Karpas-422 (cell line): ENCODE results near the gene TMTC2. TPM values are rescaled to one million over a fixed set of nuclear protein-coding genes. Genes with fewer than 3 reads are reported as not detected.

Source experiments
- DNase-seq: peaks from one replicate; pipeline ENCODE4 v3.0.0-alpha.2; 2015
- H2AFZ ChIP-seq: fragments of 200-600 bp; sonication (generic); 2 replicates; pipeline ENCODE4 v1.6.1; 2014; ENCODE audit warnings: antibody characterized with exemption, low read length, mixed read lengths
- H3K27ac ChIP-seq: fragments of 200-600 bp; sonication (generic); 2 replicates; pipeline ENCODE4 v1.5.1; 2014; ENCODE audit warnings: mild to moderate bottlenecking, low read length, moderate library complexity
- H3K27me3 ChIP-seq: fragments of 200-600 bp; sonication (generic); 2 replicates; pipeline ENCODE4 v1.6.1; 2014; ENCODE audit warnings: low read length, mixed read lengths
- H3K36me3 ChIP-seq: fragments of 200-600 bp; sonication (generic); 2 replicates; pipeline ENCODE4 v1.6.1; 2014; ENCODE audit warnings: low read length, mixed read lengths; ENCODE audit not compliant: insufficient read depth
- H3K4me1 ChIP-seq: fragments of 200-600 bp; sonication (generic); 2 replicates; pipeline ENCODE4 v1.6.1; 2014; ENCODE audit warnings: mild to moderate bottlenecking, low read length, mixed read lengths
- H3K4me2 ChIP-seq: fragments of 200-600 bp; sonication (generic); 2 replicates; pipeline ENCODE4 v1.6.1; 2014; ENCODE audit warnings: low read length, low read depth, mild to moderate bottlenecking; ENCODE audit not compliant: poor library complexity, severe bottlenecking
- H3K4me3 ChIP-seq: fragments of 200-600 bp; sonication (generic); 2 replicates; pipeline ENCODE4 v1.5.1; 2014; ENCODE audit warnings: mild to moderate bottlenecking, antibody characterized with exemption, low read length, mixed read lengths
- H3K79me2 ChIP-seq: fragments of 200-600 bp; sonication (generic); 2 replicates; pipeline ENCODE4 v1.6.1; 2014; ENCODE audit warnings: mild to moderate bottlenecking, low read length, mixed read lengths
- H3K9ac ChIP-seq: fragments of 200-600 bp; sonication (generic); 2 replicates; pipeline ENCODE4 v1.6.0; 2014; ENCODE audit warnings: low read length
- H3K9me2 ChIP-seq: fragments of 200-600 bp; sonication (generic), shearing (Covaris generic); replicated peaks from 2 replicates; pipeline ENCODE4 v1.6.0; 2014; ENCODE audit warnings: mild to moderate bottlenecking, low read length, moderate library complexity; ENCODE audit not compliant: insufficient read depth
- H3K9me3 ChIP-seq: fragments of 300-700, 200-600 bp; sonication (generic); 2 replicates; pipeline ENCODE4 v1.6.1; 2014; ENCODE audit warnings: low read length, mixed read lengths
- H4K20me1 ChIP-seq: fragments of 200-600 bp; sonication (generic); 2 replicates; pipeline ENCODE4 v1.6.1; 2014; ENCODE audit warnings: mild to moderate bottlenecking, antibody characterized with exemption, low read length, low read depth; ENCODE audit not compliant: insufficient read depth
- total RNA-seq: library from RNA; depleted of rRNA; stranded (reverse); fragments of >200 nt; shearing (Covaris generic); gene quantifications from 2 replicates; pipeline ENCODE4 v1.2.3, GENCODE V29; 2014; ENCODE audit warnings: low replicate concordance

TMTC2 gene
- total RNA-seq, 1 experiment from 2014 or later: 5.0 TPM

GRCh38 chr12:82942521-82942920, 255.8 kb downstream of the TMTC2 start:
- H3K4me1 ChIP-seq: no peaks in the 10 kb centered on the region
- H3K27ac ChIP-seq: no peak overlapping the region
- no peaks in the 10 kb centered on the region for H3K9me3 ChIP-seq
- no peaks in the 10 kb centered on the region for H4K20me1 ChIP-seq
- H3K9me2 ChIP-seq: no peaks in the 10 kb centered on the region
- no peak overlapping the region for H3K9ac ChIP-seq
- DNase-seq: no peak
- H3K4me3 ChIP-seq: no peak overlapping the region
- H3K36me3 ChIP-seq: no peaks in the 10 kb centered on the region
- H3K79me2 ChIP-seq: no peaks in the 10 kb centered on the region
- H2AFZ ChIP-seq: no peak overlapping the region
- no peaks in the 10 kb centered on the region for H3K27me3 ChIP-seq
- no peak overlapping the region for H3K4me2 ChIP-seq

- no peak for DNase-seq
- Histone ChIP-seq H3K9me3 (no peaks in the 10 kb centered on the region), H3K4me2 (no peak overlapping the region), H3K9me2 (no peaks in the 10 kb centered on the region), H3K9ac (no peak overlapping the region), H3K79me2 (no peaks in the 10 kb centered on the region), H3K4me1 (no peaks in the 10 kb centered on the region), H3K27ac (no peak overlapping the region), H2AFZ (no peak overlapping the region), H3K36me3 (no peaks in the 10 kb centered on the region), H4K20me1 (no peaks in the 10 kb centered on the region), H3K27me3 (no peaks in the 10 kb centered on the region), H3K4me3 (no peak overlapping the region)
These were observed 256.3 kb downstream of the TMTC2 start for GRCh38 chr12:82942991-82943401.

DNA sequence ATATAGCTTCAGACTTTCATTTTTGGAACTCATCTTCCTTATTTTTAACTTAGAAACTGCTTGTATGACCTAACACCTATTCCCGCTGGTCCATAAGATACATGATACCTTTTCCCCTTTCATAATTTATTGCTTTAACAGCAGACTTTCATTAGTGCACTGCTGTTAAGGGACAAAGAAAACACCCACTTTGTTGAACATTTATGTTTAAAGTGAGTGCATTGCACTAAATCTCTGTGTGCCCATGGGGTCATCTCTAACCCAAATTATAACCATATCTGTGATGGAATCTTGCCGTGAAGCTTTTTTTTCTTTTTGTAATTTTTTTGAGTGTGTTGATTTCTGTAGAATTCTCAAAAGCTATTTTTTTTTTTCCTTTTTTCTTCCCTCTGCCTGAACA, 261.8 kb downstream of the TMTC2 start:
- no peaks in the 10 kb centered on the region for H3K27me3 ChIP-seq
- H3K9me2 ChIP-seq: no peaks in the 10 kb centered on the region
- no peaks in the 10 kb centered on the region for H3K36me3 ChIP-seq
- DNase-seq: no peak
- H3K9me3 ChIP-seq: no peaks in the 10 kb centered on the region
- no peak overlapping the region for H3K4me2 ChIP-seq
- H3K4me3 ChIP-seq: no peak overlapping the region
- no peak overlapping the region for H3K9ac ChIP-seq
- H3K27ac ChIP-seq: no peak overlapping the region
- no peaks in the 10 kb centered on the region for H4K20me1 ChIP-seq
- no peaks in the 10 kb centered on the region for H3K79me2 ChIP-seq
- H3K4me1 ChIP-seq: no peaks in the 10 kb centered on the region
- H2AFZ ChIP-seq: no peak overlapping the region

DNA sequence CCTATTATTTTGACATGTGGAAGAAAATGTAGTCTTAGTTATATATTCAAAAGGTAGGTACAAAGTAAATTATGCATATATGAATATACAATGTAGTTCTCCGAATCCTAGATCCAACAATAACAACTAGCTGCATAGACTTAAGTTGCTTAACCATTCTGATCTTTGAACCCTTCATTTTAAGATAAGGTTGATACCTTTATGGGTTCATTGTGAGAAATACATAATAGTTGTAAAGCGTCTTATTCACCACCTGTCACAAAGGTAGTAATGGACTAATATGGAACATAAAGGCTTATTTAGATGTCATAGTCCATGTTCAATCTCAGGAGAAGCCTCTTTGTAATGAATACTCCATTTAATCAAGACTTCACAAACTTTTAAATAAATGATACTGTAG, 263.6 kb downstream of the TMTC2 start:
- Histone ChIP-seq H3K9ac (no peak overlapping the region), H3K9me2 (no peaks in the 10 kb centered on the region), H3K4me1 (no peaks in the 10 kb centered on the region), H3K27ac (no peak overlapping the region), H3K9me3 (no peaks in the 10 kb centered on the region), H3K79me2 (no peaks in the 10 kb centered on the region), H3K4me2 (no peak overlapping the region), H3K27me3 (no peaks in the 10 kb centered on the region), H4K20me1 (no peaks in the 10 kb centered on the region), H3K4me3 (no peak overlapping the region), H2AFZ (no peak overlapping the region), H3K36me3 (no peaks in the 10 kb centered on the region)
- DNase-seq: no peak

DNA sequence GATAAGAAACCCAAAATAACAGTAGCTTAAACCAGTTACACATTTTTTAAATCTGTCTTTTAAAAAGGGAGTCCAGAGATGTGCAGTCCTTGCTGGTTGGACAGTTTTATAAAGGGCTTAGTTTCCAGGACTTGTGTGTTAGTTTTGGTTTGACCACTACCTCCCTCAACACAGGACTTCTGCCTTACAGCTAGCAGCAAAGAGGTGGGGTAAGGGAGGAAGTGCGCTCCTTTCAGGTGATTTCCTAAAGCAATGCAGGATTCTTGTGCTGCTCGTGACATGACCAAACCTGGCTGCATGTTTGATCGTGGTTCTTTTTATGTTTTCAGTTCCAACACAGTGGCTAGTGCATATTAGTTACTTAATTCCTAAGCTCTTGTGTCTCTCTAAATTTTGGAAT, 266.2 kb downstream of the TMTC2 start:
- Histone ChIP-seq H3K27me3 (no peaks in the 10 kb centered on the region), H4K20me1 (no peaks in the 10 kb centered on the region), H3K4me3 (no peak overlapping the region), H3K9me3 (no peaks in the 10 kb centered on the region), H3K9me2 (no peaks in the 10 kb centered on the region), H3K36me3 (no peaks in the 10 kb centered on the region), H3K27ac (no peak overlapping the region), H2AFZ (no peak overlapping the region), H3K4me2 (no peak overlapping the region), H3K9ac (no peak overlapping the region), H3K79me2 (no peaks in the 10 kb centered on the region), H3K4me1 (no peaks in the 10 kb centered on the region)
- DNase-seq: no peak

DNA sequence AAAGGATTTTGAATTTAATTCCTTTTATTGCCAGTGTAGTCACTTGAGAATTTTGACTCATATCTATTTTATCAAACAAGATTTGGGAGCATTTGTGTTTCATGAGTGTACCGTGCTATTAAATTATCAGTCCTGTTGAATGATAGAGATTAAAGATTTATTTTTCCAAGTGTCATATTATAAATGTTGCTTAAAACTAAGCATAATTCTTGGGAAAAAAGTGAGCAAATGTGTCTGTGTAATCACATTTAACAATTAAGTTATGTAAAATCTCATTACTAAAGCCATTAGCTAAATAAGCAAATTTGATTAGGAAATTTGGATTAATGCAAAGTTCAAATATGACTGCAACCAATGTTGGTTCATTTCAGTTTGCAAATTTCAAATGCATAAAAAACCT, 266.7 kb downstream of the TMTC2 start:
- H3K9ac ChIP-seq: no peak overlapping the region
- no peak overlapping the region for H3K27ac ChIP-seq
- H3K4me1 ChIP-seq: no peaks in the 10 kb centered on the region
- no peaks in the 10 kb centered on the region for H3K27me3 ChIP-seq
- H4K20me1 ChIP-seq: no peaks in the 10 kb centered on the region
- H3K79me2 ChIP-seq: no peaks in the 10 kb centered on the region
- no peaks in the 10 kb centered on the region for H3K9me2 ChIP-seq
- no peaks in the 10 kb centered on the region for H3K9me3 ChIP-seq
- no peak overlapping the region for H2AFZ ChIP-seq
- H3K36me3 ChIP-seq: no peaks in the 10 kb centered on the region
- DNase-seq: no peak
- no peak overlapping the region for H3K4me2 ChIP-seq
- H3K4me3 ChIP-seq: no peak overlapping the region

DNA sequence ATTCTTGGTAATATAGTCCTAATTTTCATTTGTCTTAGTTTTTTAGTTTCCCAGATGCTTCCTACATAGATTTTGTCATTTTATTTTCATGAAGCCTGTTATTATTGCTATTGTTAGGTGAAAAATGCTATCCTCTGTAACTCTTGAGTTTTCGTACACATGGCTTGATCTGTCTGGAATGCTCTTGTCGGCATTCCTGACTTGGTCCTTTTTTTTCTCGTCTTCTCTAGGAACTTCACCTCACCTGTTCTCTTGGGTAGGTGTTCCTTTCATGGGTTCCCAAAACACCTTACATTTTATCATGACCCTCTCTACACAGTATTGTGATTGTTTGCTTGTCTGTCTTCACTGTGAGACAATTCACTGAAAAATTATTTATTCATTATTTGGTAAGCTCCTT, 267.4 kb downstream of the TMTC2 start:
- Histone ChIP-seq H3K36me3 (no peaks in the 10 kb centered on the region), H2AFZ (no peak overlapping the region), H3K9ac (no peak overlapping the region), H4K20me1 (no peaks in the 10 kb centered on the region), H3K27me3 (no peaks in the 10 kb centered on the region), H3K27ac (no peak overlapping the region), H3K4me1 (no peaks in the 10 kb centered on the region), H3K4me3 (no peak overlapping the region), H3K4me2 (no peak overlapping the region), H3K79me2 (no peaks in the 10 kb centered on the region), H3K9me3 (no peaks in the 10 kb centered on the region), H3K9me2 (no peaks in the 10 kb centered on the region)
- DNase-seq: no peak

DNA sequence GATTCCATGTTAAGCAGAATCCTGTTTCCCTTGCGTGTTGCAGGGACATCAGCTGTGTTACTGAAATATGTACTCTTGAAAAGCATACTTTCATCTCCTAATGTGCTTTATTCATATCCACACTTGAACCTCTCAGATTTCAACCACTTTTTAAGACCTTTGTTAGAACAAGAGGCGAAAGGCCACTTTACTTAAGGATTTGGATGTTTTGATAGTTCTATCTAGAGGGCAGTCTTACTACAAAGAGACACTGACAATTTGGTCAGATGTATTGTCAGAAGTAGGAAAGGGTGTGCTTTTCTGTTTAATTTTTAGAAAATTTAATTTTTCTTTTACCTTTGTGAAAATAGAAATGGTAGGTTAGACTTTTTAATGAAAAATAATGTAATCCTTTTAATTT, 267.9 kb downstream of the TMTC2 start:
- Histone ChIP-seq H3K27me3 (no peaks in the 10 kb centered on the region), H3K4me3 (no peak overlapping the region), H3K4me2 (no peak overlapping the region), H3K36me3 (no peaks in the 10 kb centered on the region), H3K9me3 (no peaks in the 10 kb centered on the region), H3K79me2 (no peaks in the 10 kb centered on the region), H3K27ac (no peak overlapping the region), H4K20me1 (no peaks in the 10 kb centered on the region), H3K9me2 (no peaks in the 10 kb centered on the region), H2AFZ (no peak overlapping the region), H3K9ac (no peak overlapping the region), H3K4me1 (no peaks in the 10 kb centered on the region)
- no peak for DNase-seq

DNA sequence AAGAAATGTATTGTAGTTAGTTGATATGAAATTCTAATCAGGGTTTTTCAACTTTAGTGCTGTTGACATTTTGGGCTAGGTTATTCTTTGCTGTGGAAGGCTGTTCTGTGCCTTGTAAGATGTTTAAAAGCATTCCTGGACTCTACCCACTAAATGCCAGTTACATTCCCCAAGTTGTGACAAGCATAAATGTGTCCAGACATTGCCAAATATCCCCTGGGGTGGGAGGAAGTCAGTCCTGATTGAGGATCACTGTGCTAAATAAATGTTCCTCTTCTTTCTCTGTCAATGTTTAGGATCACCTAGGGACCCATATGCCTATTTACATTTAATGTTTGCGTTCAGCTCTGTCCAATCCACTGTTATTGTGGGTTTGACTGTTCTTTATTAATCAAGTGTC, 268.3 kb downstream of the TMTC2 start:
- no peak overlapping the region for H2AFZ ChIP-seq
- H3K9me2 ChIP-seq: no peaks in the 10 kb centered on the region
- H3K4me3 ChIP-seq: no peak overlapping the region
- no peaks in the 10 kb centered on the region for H3K27me3 ChIP-seq
- DNase-seq: no peak
- H3K9ac ChIP-seq: no peak overlapping the region
- no peaks in the 10 kb centered on the region for H3K36me3 ChIP-seq
- no peaks in the 10 kb centered on the region for H4K20me1 ChIP-seq
- H3K4me1 ChIP-seq: no peaks in the 10 kb centered on the region
- H3K79me2 ChIP-seq: no peaks in the 10 kb centered on the region
- no peak overlapping the region for H3K27ac ChIP-seq
- H3K9me3 ChIP-seq: no peaks in the 10 kb centered on the region
- H3K4me2 ChIP-seq: no peak overlapping the region
